PC-9 (cell line): ENCODE measurements around the gene STPG3. TPM values are rescaled to one million over a fixed set of nuclear protein-coding genes. Genes with fewer than 3 reads are reported as not detected.
A peak's percentile ranks its signal among the peaks of the same experiment; 100 is the strongest.

Experiments
- BruUV-seq: library from RNA; stranded (reverse); fragments of 400-500 nt; replicated peaks from 2 replicates; lab custom pipeline; 2021; lab: Mats Ljungman, UMichigan
- CTCF ChIA-PET: fragments of 300-600 bp; sonication (Branson Sonifier 250); formaldehyde crosslinking; loops from one replicate; lab custom pipeline; 2022; ENCODE audit warnings: antibody characterized with exemption; lab: Charles Lee
- POLR2A ChIA-PET: fragments of 300-600 bp; sonication (Branson Sonifier 250); formaldehyde crosslinking; loops from one replicate; lab custom pipeline; 2022; ENCODE audit warnings: antibody characterized with exemption; ENCODE audit not compliant: unreplicated experiment; lab: Charles Lee
- DNase-seq, 2 experiments: peaks; one replicate each; pipeline versions ENCODE4 v3.0.0 to v3.0.0-alpha.2; 2015 to 2022; ENCODE audit warnings: mixed read lengths in 1 of 2
- H2AFZ ChIP-seq: fragments of 200-600 bp; sonication (generic); 2 replicates; pipeline ENCODE4 v1.8.1; 2017; ENCODE audit warnings: antibody characterized with exemption
- H3F3A ChIP-seq: fragments of 200-600 bp; sonication (generic); 2 replicates; pipeline ENCODE4 v1.8.1; 2017; ENCODE audit warnings: antibody characterized with exemption, mild to moderate bottlenecking, low read depth; ENCODE audit not compliant: insufficient read depth
- H3K27ac ChIP-seq: fragments of 200-600 bp; sonication (generic); 2 replicates; pipeline ENCODE4 v1.6.1; 2016; ENCODE audit warnings: mixed run types
- H3K27me3 ChIP-seq: fragments of 200-600 bp; sonication (generic); 2 replicates; pipeline ENCODE4 v1.6.1; 2016; ENCODE audit warnings: low read depth, mixed run types; ENCODE audit not compliant: insufficient read depth
- H3K36me3 ChIP-seq: fragments of 200-600 bp; sonication (generic); 2 replicates; pipeline ENCODE4 v1.6.1; 2016; ENCODE audit warnings: low read depth, mixed run types
- H3K4me1 ChIP-seq: fragments of 200-600 bp; sonication (generic); replicated peaks from 2 replicates; pipeline ENCODE4 v1.6.1; 2016; ENCODE audit warnings: mixed run types; ENCODE audit not compliant: insufficient read depth
- H3K4me2 ChIP-seq: fragments of 200-600 bp; sonication (generic); 2 replicates; pipeline ENCODE4 v1.6.1; 2017; ENCODE audit warnings: mixed run types
- H3K4me3 ChIP-seq: fragments of 200-600 bp; sonication (generic); 2 replicates; pipeline ENCODE4 v1.6.1; 2016; ENCODE audit warnings: mixed run types
- H3K79me2 ChIP-seq: fragments of 200-600 bp; sonication (generic); 2 replicates; pipeline ENCODE4 v1.6.1; 2017; ENCODE audit warnings: low read depth, mixed run types
- H3K9me2 ChIP-seq: fragments of 200-600 bp; sonication (generic); 2 replicates; pipeline ENCODE4 v1.8.1; 2017; ENCODE audit warnings: mild to moderate bottlenecking; ENCODE audit not compliant: insufficient read depth
- H3K9me3 ChIP-seq: fragments of 200-600 bp; sonication (generic); 2 replicates; pipeline ENCODE4 v1.8.1; 2016; ENCODE audit warnings: low read depth; ENCODE audit not compliant: insufficient read depth
- H4K20me1 ChIP-seq: fragments of 200-600 bp; sonication (generic); 2 replicates; pipeline ENCODE4 v1.8.1; 2017; ENCODE audit not compliant: insufficient read depth
- EZH2 ChIP-seq: fragments of 200-600 bp; sonication (generic); IDR thresholded peaks from 2 replicates; pipeline ENCODE4 v1.8.0; 2017; ENCODE audit warnings: antibody characterized with exemption, low read depth
- intact Hi-C: fragments of 100-400 bp; cut with micrococcal nuclease; formaldehyde crosslinking; loops from one replicate; pipeline ENCODE4 v1.10.0; 2022; ENCODE audit not compliant: unreplicated experiment
- total RNA-seq: library from RNA; stranded (reverse); gene quantifications from 2 replicates; pipeline ENCODE4 v1.2.3, GENCODE V29; 2021
- TF ChIP-seq, protein P1 (sequence below): fragments of 200-600 bp; sonication (generic); conservative IDR thresholded peaks from 2 replicates; pipeline ENCODE4 v1.6.1; 2017; ENCODE audit warnings: mixed run types, antibody characterized with exemption, mild to moderate bottlenecking, moderate library complexity

STPG3 gene
- total RNA-seq, 1 experiment from 2014 or later: 0.46 TPM

DNA sequence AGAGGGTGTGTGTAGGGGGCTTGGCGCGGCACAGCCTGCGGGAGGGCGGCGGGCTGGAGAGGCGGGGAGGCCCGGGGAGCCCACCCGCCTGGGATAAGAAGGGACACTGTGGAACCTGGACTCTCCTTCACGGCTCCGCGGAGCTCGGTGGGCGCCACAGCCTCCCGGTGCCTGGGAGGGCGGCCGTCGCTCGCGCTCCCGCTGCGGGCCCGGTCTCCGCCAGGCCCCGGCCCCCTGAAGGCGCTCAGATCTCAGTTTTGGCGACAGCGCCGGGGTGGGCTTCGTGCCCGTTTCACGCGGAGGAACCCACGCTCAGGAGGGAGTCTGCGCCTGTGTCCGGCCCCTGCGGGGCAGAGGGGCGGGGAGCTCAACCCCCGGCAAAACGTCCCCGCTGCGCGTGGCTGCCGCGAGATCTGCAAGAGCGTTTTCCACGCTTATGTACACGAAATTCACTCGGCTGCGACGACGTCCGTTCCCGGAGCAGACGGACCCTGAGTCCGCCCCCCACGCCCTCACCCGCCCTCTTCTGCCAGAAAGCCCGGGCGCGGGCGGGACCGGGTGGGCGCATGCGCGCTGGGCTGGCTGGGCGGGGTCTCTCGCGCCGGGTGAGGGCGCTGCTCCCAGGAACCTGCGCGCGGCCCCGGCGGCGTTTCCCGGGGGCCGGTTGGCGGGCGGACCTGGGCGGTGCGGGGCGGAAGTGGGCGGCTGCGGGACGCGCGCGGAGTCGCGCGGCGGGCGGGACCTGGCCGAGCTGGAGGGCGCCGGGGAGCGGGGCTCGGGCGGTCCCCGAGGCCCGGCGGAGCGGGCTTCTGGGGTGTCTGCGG, 3.8 kb downstream of the STPG3 start, which contains the start of gene NELFB:
Gene NELFB (plus strand): TSS at position 704 of the 824 bp plus-strand sequence.
- BruUV-seq: TSS peak; percentile 55
- H3K27ac ChIP-seq: 0 out of 2 replicates have a peak within 1 kb of the TSS, but pooled peaks have one; percentile 37
- intact Hi-C loops: no loop called here
- H3K9me2 ChIP-seq: no peaks in the 10 kb centered on the region
- H3K4me3 ChIP-seq: peak within 1 kb of the TSS; percentile 92
- H3K9me3 ChIP-seq: no peaks in the 10 kb centered on the region
- H3K4me1 ChIP-seq: peaks cover 22% of the 10 kb centered on the region
- H3K4me2 ChIP-seq: peak within 1 kb of the TSS; percentile 99
- H4K20me1 ChIP-seq: peaks cover 7% of the 10 kb centered on the region; the same call in 1 of the 2 replicates
- ChIA-PET CTCF (interaction anchor here (0.7 to 2.0 kb wide), 2 partner anchors 18 to 168 kb away, joined by 4 to 13 read pairs; partner anchors contain the start of gene NOXA1), POLR2A (interaction anchor here (0.6 to 2.4 kb wide), 5 partner anchors 11 to 372 kb away, joined by 3 to 19 read pairs (median 5); partner anchors contain the start of gene TUBB4B)
- H3K79me2 ChIP-seq: peaks cover 20% of the 10 kb centered on the region
- TF ChIP-seq EZH2: no peak
- TF ChIP-seq, protein P1, sequence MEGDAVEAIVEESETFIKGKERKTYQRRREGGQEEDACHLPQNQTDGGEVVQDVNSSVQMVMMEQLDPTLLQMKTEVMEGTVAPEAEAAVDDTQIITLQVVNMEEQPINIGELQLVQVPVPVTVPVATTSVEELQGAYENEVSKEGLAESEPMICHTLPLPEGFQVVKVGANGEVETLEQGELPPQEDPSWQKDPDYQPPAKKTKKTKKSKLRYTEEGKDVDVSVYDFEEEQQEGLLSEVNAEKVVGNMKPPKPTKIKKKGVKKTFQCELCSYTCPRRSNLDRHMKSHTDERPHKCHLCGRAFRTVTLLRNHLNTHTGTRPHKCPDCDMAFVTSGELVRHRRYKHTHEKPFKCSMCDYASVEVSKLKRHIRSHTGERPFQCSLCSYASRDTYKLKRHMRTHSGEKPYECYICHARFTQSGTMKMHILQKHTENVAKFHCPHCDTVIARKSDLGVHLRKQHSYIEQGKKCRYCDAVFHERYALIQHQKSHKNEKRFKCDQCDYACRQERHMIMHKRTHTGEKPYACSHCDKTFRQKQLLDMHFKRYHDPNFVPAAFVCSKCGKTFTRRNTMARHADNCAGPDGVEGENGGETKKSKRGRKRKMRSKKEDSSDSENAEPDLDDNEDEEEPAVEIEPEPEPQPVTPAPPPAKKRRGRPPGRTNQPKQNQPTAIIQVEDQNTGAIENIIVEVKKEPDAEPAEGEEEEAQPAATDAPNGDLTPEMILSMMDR: no peak
- no peaks in the 10 kb centered on the region for H3K36me3 ChIP-seq
- H3K27me3 ChIP-seq: no peaks in the 10 kb centered on the region
- peak within 1 kb of the TSS; percentile 99 for H2AFZ ChIP-seq
- peaks cover 15% of the 10 kb centered on the region; the same call in 1 of the 2 replicates for H3F3A ChIP-seq
- DNase-seq: peak; percentile 64 to 98

DNA sequence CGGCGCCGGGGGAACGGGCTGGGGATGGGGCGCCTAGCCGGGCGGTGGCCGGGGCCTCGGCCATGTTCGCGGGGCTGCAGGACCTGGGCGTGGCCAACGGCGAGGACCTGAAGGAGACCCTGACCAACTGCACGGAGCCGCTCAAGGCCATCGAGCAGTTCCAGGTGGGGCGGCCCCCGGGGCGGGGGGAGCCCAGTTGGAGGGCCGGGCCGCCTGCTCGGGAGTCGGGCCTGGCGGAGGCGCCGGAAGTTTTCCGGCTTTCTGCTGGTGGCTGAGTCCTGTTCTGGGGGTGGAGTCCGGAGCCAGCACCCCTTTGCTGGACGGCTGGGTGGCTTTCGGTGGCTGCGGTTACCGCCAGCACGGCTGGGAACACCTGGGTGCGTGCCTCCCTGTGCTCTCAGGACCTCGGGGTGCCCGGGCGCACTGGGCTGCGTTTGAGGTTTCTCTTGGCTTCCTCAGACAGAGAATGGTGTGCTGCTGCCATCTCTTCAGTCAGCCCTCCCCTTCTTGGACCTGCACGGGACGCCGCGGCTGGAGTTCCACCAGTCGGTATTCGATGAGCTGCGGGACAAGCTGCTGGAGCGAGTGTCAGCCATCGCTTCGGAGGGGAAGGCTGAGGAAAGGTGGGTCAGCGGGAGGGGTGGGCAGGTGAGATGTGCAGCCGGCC, 4.5 kb downstream of the STPG3 start:
- peak overlapping the region; percentile 96 for H3K4me2 ChIP-seq
- no peaks in the 10 kb centered on the region for H3K9me3 ChIP-seq
- no peaks in the 10 kb centered on the region for H3K27me3 ChIP-seq
- no peaks in the 10 kb centered on the region for H3K9me2 ChIP-seq
- H3K36me3 ChIP-seq: no peaks in the 10 kb centered on the region
- H3K79me2 ChIP-seq: peaks cover 20% of the 10 kb centered on the region
- CTCF ChIA-PET: interaction anchor here (1.5 to 2.0 kb wide), 2 partner anchors 19 kb away, joined by 7 to 13 read pairs; no protein-coding TSS in a partner anchor
- 0 out of 2 replicates have a peak overlapping the region, but pooled peaks have one; percentile 37 for H3K27ac ChIP-seq
- peaks cover 22% of the 10 kb centered on the region for H3K4me1 ChIP-seq
- H4K20me1 ChIP-seq: peaks cover 7% of the 10 kb centered on the region
- DNase-seq: no peak
- peaks cover 18% of the 10 kb centered on the region for H3F3A ChIP-seq
- peak overlapping the region; percentile 86 for H2AFZ ChIP-seq
- POLR2A ChIA-PET: interaction anchor here (0.6 to 2.4 kb wide), 2 partner anchors 15 to 373 kb away, joined by 3 to 19 read pairs; partner anchors contain the start of gene TUBB4B
- intact Hi-C loops: no loop called here
- BruUV-seq: no TSS peak
- no peak for TF ChIP-seq EZH2
- TF ChIP-seq, protein P1: no peak
- peak overlapping the region; percentile 92 for H3K4me3 ChIP-seq

GRCh38 chr9:137256362-137256761, 5.3 kb downstream of the STPG3 start:
- Histone ChIP-seq H3K9me2 (no peaks in the 10 kb centered on the region), H3K36me3 (no peaks in the 10 kb centered on the region), H3K4me3 (peak overlapping the region; percentile 92), H3K4me1 (peaks cover 22% of the 10 kb centered on the region), H3K4me2 (peak overlapping the region; percentile 96), H3K27me3 (no peaks in the 10 kb centered on the region), H2AFZ (no peak overlapping the region), H3F3A (peaks cover 22% of the 10 kb centered on the region), H3K79me2 (peaks cover 20% of the 10 kb centered on the region), H3K27ac (no peak overlapping the region), H4K20me1 (peaks cover 7% of the 10 kb centered on the region), H3K9me3 (no peaks in the 10 kb centered on the region)
- no peak for TF ChIP-seq EZH2
- TF ChIP-seq, protein P1: no peak
- TSS peak; percentile 42 for BruUV-seq
- POLR2A ChIA-PET: interaction anchor here (0.5 to 0.6 kb wide), 2 partner anchors 182 to 191 kb away, joined by 3 read pairs; no protein-coding TSS in a partner anchor
- intact Hi-C loops: no loop called here
- CTCF ChIA-PET: interaction anchor here (0.6 to 1.5 kb wide), 2 partner anchors 20 to 279 kb away, joined by 3 to 7 read pairs; no protein-coding TSS in a partner anchor
- DNase-seq: no peak
